CD4-positive, alpha-beta T cell (primary cell): ENCODE results near the gene MYH14. TPM values are rescaled to one million over a fixed set of nuclear protein-coding genes. Genes with fewer than 3 reads are reported as not detected.

ENCODE experiments used
- ATAC-seq: fragments of 200-7000 bp; cut with Tn5 transposase; one replicate; pipeline ENCODE4 v1.10.0; 2022; ENCODE audit warnings: mild to moderate bottlenecking; ENCODE audit not compliant: poor library complexity
- CTCF ChIA-PET: fragments of 350-600 bp; sonication (Branson Sonifier 250); formaldehyde crosslinking; loops from one replicate; lab custom pipeline; 2021; ENCODE audit warnings: antibody characterized with exemption, inconsistent platforms; lab: Charles Lee
- POLR2A ChIA-PET: fragments of 350-600 bp; sonication (Branson Sonifier 250); formaldehyde crosslinking; loops from one replicate; lab custom pipeline; 2021; ENCODE audit warnings: antibody characterized with exemption, inconsistent platforms; lab: Charles Lee
- DNase-seq, 14 experiments: peaks; one replicate each; pipeline ENCODE4 v3.0.0-alpha.2; 2013 to 2020; ENCODE audit warnings: mixed read lengths in 2 of 14
- H3K27ac ChIP-seq, 2 donors: one replicate each; pipeline versions ENCODE4 v1.5.1 to v1.7.0; 2013; ENCODE audit warnings: low read length in 2 of 2, low read depth in 1 of 2, mild to moderate bottlenecking in 1 of 2
- H3K27me3 ChIP-seq, 2 experiments: 1 replicate in 1 of 2; 2 replicates in 1 of 2; pipeline versions ENCODE4 v1.6.1 to v1.7.0; 2013; ENCODE audit warnings: low read length in 2 of 2, control low read depth in 1 of 2, mild to moderate bottlenecking in 1 of 2, moderate library complexity in 1 of 2; ENCODE audit not compliant: insufficient read depth in 2 of 2, control insufficient read depth in 1 of 2
- H3K36me3 ChIP-seq: one replicate; pipeline ENCODE4 v1.6.1; 2013; ENCODE audit warnings: low read length, control low read depth; ENCODE audit not compliant: insufficient read depth
- H3K4me1 ChIP-seq: one replicate; pipeline ENCODE4 v1.6.1; 2013; ENCODE audit warnings: low read length, control low read depth; ENCODE audit not compliant: insufficient read depth
- H3K4me3 ChIP-seq: one replicate; pipeline ENCODE4 v1.5.1; 2013; ENCODE audit warnings: mild to moderate bottlenecking, low read length, moderate library complexity
- H3K9me3 ChIP-seq, 2 experiments: 1 replicate in 1 of 2; 2 replicates in 1 of 2; pipeline versions ENCODE4 v1.6.1 to v1.7.0; 2013; ENCODE audit warnings: low read length in 2 of 2, mild to moderate bottlenecking in 2 of 2, control low read depth in 1 of 2, moderate library complexity in 1 of 2; ENCODE audit not compliant: control insufficient read depth in 1 of 2, insufficient read depth in 1 of 2
- H3K27ac Mint-ChIP-seq: one replicate; pipeline ENCODE4 v1.8.0; 2020; ENCODE audit warnings: mixed read lengths
- H3K27me3 Mint-ChIP-seq: one replicate; pipeline ENCODE4 v1.8.0; 2021; ENCODE audit warnings: mixed read lengths
- H3K36me3 Mint-ChIP-seq: one replicate; pipeline ENCODE4 v1.8.0; 2021; ENCODE audit warnings: low read depth, mixed read lengths
- H3K4me1 Mint-ChIP-seq: one replicate; pipeline ENCODE4 v1.8.0; 2021; ENCODE audit warnings: low read depth, mixed read lengths
- H3K4me3 Mint-ChIP-seq: one replicate; pipeline ENCODE4 v1.8.0; 2020; ENCODE audit warnings: mild to moderate bottlenecking, mixed read lengths
- H3K9me3 Mint-ChIP-seq: one replicate; pipeline ENCODE4 v1.8.0; 2020; ENCODE audit warnings: mixed read lengths
- intact Hi-C, 2 experiments: fragments of 100-400 bp; cut with DNase I in 1 of 2; cut with micrococcal nuclease in 1 of 2; formaldehyde crosslinking; loops; one replicate each; pipeline versions ENCODE4 v1.15.1 to v1.9.0; 2023 to 2025; cut with DNase I, micrococcal nuclease
- total RNA-seq, 174 experiments: library from RNA in 2 of 174; stranded (reverse) in 2 of 174; gene quantifications; one replicate each; pipeline ENCODE4 v1.2.3 and lab custom pipeline; 2021 to 2026
- TF ChIP-seq, protein P1 (sequence below): fragments of 200-600 bp; IDR thresholded peaks from one replicate; pipeline ENCODE4 v1.8.0; 2022; ENCODE audit warnings: antibody characterized with exemption, mild to moderate bottlenecking

MYH14 gene
- total RNA-seq, 2 experiments from 2014 or later: not detected

- TF ChIP-seq, protein P1, sequence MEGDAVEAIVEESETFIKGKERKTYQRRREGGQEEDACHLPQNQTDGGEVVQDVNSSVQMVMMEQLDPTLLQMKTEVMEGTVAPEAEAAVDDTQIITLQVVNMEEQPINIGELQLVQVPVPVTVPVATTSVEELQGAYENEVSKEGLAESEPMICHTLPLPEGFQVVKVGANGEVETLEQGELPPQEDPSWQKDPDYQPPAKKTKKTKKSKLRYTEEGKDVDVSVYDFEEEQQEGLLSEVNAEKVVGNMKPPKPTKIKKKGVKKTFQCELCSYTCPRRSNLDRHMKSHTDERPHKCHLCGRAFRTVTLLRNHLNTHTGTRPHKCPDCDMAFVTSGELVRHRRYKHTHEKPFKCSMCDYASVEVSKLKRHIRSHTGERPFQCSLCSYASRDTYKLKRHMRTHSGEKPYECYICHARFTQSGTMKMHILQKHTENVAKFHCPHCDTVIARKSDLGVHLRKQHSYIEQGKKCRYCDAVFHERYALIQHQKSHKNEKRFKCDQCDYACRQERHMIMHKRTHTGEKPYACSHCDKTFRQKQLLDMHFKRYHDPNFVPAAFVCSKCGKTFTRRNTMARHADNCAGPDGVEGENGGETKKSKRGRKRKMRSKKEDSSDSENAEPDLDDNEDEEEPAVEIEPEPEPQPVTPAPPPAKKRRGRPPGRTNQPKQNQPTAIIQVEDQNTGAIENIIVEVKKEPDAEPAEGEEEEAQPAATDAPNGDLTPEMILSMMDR: no peak
- Histone ChIP-seq H3K4me3 (no peak overlapping the region), H3K4me1 (no peaks in the 10 kb centered on the region), H3K27me3 (peaks cover 20 to 22% of the 10 kb centered on the region in 2 experiments), H3K36me3 (no peaks in the 10 kb centered on the region), H3K27ac (no peak overlapping the region), H3K9me3 (peaks cover 7 to 45% of the 10 kb centered on the region in 2 experiments)
- POLR2A ChIA-PET: no interaction called here
- DNase-seq (no peak), ATAC-seq (no peak)
- Mint-ChIP-seq H3K9me3 (peaks cover 4% of the 10 kb centered on the region), H3K4me3 (no peak overlapping the region), H3K27ac (no peak overlapping the region), H3K36me3 (no peaks in the 10 kb centered on the region), H3K27me3 (peaks cover 58% of the 10 kb centered on the region), H3K4me1 (no peaks in the 10 kb centered on the region)
- CTCF ChIA-PET: no interaction called here
- intact Hi-C loops: no loop called here
Observed at GRCh38 chr19:50290775-50291174, 87.4 kb downstream of the MYH14 start.

GRCh38 chr19:50292216-50292827 lies 88.9 kb downstream of the MYH14 start:
- CTCF ChIA-PET: no interaction called here
- H3K4me1 Mint-ChIP-seq: no peaks in the 10 kb centered on the region
- intact Hi-C loops: no loop called here
- ATAC-seq (no peak), DNase-seq (no peak)
- peaks cover 53% of the 10 kb centered on the region for H3K27me3 Mint-ChIP-seq
- POLR2A ChIA-PET: no interaction called here
- peaks cover 2% of the 10 kb centered on the region for H3K9me3 Mint-ChIP-seq
- H3K27ac Mint-ChIP-seq: no peak overlapping the region
- no peaks in the 10 kb centered on the region for H3K36me3 ChIP-seq
- no peaks in the 10 kb centered on the region for H3K4me1 ChIP-seq
- H3K9me3 ChIP-seq: peaks cover 0 to 36% of the 10 kb centered on the region in 2 experiments
- TF ChIP-seq, protein P1: no peak
- no peak overlapping the region for H3K4me3 ChIP-seq
- H3K36me3 Mint-ChIP-seq: no peaks in the 10 kb centered on the region
- H3K4me3 Mint-ChIP-seq: no peak overlapping the region
- H3K27ac ChIP-seq: no peak overlapping the region
- peaks cover 17 to 20% of the 10 kb centered on the region in 2 experiments for H3K27me3 ChIP-seq

DNA sequence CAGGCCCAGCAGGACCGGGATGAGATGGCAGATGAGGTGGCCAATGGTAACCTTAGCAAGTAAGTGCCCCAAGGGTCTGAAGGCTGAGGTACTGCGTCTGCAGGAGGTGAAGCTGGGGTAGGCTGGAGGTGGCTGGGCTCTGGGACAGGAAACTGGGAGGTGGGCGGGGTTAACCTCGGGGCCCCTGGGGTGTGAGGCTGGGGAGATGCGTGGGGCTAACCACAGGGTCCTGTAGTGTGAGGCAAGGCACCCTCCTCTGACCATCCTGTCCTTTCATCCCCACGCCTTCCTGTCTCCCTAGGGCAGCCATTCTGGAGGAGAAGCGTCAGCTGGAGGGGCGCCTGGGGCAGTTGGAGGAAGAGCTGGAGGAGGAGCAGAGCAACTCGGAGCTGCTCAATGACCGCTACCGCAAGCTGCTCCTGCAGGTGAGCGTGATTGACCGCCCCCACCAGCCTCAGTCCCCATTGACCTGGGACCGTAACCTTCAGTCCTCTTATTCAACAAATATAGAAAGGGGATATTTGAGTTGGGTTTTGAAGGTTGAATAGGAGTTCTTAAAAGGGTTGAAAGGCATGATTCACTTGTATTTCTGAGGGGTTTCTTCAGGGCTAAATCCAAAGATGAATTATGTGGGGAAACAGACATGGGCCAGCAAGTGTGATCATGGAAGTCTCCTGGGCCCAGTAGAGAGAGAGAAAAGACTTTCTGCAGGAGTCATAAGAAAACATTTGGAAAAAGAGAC lies 90.0 kb downstream of the MYH14 start:
- H3K27ac ChIP-seq: no peak overlapping the region
- no peak overlapping the region for H3K27ac Mint-ChIP-seq
- no peaks in the 10 kb centered on the region for H3K36me3 Mint-ChIP-seq
- intact Hi-C loops: no loop called here
- TF ChIP-seq, protein P1: no peak
- ChIA-PET CTCF (no interaction called here), POLR2A (no interaction called here)
- no peaks in the 10 kb centered on the region for H3K4me1 ChIP-seq
- H3K4me3 Mint-ChIP-seq: no peak overlapping the region
- no peak for ATAC-seq
- no peaks in the 10 kb centered on the region for H3K9me3 Mint-ChIP-seq
- no peaks in the 10 kb centered on the region for H3K36me3 ChIP-seq
- H3K4me1 Mint-ChIP-seq: no peaks in the 10 kb centered on the region
- no peak overlapping the region for H3K4me3 ChIP-seq
- H3K27me3 ChIP-seq: peaks cover 11 to 12% of the 10 kb centered on the region in 2 experiments
- DNase-seq: no peak
- peaks cover 42% of the 10 kb centered on the region for H3K27me3 Mint-ChIP-seq
- peaks cover 0 to 29% of the 10 kb centered on the region in 2 experiments for H3K9me3 ChIP-seq
